ENCODE results near the gene CEACAM19. TPM values are rescaled to one million over a fixed set of nuclear protein-coding genes. Genes with fewer than 3 reads are reported as not detected.
"Not testable (repeated sequence)": the region's sequence is repeated elsewhere in the genome, so short reads cannot be mapped to it uniquely, and the experiment has no call there.

The CEACAM19 gene
- polyA plus RNA-seq, 2 of the 4 experiments (the other 2 are of a cell fraction): 7.2 to 8.2 TPM

DNA sequence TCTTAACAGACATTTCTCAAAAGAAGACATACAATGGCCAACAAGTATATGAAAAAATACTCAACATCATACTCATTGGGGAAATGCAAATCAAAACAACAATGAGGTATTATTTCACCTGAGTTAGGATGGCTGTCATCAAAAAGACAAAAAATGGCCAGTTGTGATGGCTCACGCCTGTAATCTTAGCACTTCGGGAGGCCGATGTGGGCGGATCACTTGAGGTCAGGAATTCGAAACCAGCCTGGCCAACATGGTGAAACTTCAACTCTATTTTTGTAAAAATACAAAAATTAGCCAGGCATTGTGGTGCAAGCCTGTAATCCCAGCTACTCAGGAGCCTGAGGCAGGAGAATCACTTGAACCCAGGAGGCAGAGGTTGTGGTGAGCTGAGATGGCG is 49.7 kb downstream of the CEACAM19 start (continued):
- TF ChIP-seq, protein P1, sequence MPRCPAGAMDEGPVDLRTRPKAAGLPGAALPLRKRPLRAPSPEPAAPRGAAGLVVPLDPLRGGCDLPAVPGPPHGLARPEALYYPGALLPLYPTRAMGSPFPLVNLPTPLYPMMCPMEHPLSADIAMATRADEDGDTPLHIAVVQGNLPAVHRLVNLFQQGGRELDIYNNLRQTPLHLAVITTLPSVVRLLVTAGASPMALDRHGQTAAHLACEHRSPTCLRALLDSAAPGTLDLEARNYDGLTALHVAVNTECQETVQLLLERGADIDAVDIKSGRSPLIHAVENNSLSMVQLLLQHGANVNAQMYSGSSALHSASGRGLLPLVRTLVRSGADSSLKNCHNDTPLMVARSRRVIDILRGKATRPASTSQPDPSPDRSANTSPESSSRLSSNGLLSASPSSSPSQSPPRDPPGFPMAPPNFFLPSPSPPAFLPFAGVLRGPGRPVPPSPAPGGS (IDR thresholded peaks at IDR 0.05): no peak
- no peak for TF ChIP-seq SMC3 (IDR thresholded peaks at IDR 0.05)

DNA sequence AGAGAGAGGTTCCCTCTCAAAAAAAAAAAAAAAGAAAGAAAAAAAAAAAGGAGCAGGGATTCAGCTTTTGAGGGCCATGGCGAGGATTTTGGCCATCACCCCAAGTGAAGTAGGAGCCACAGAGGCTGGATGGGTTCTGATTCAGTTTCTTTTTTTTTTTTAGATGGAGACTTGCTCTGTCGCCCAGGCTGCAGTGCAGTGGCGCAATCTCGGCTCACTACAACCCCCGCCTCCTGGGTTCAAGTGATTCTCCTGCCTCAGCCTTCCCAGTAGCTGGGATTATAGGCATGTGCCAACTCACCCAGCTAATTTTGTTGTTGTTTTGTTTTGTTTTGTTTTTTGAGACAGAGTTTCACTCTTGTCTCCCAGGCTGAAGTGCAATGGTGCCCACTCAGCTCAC is 50.1 kb downstream of the CEACAM19 start:
- not testable (repeated sequence) for H3K9me3 ChIP-seq; H3K4me3 ChIP-seq; ATAC-seq; FAIRE-seq; DNase-seq (ENCODE audit: low read depth in 1 of 2, low spot score in 1 of 2)
- ChIA-PET POLR2A (interaction anchor here (0.7 kb wide), 1 partner anchor 35 kb away, joined by 3 read pairs; no protein-coding TSS in a partner anchor), CTCF (interaction anchor here (0.8 to 42.5 kb wide), 14 partner anchors 9 to 150 kb away, joined by 3 to 1899 read pairs (median 30); partner anchors contain the start of genes BCL3, CBLC, CEACAM16 and NECTIN2)
- peak overlapping the region; percentile 97 for H3K27ac ChIP-seq
- WGBS (ENCODE audit: missing lambda C conversion rate): 87% methylated on average over 5 of the region's 5 CpGs
- peak overlapping the region; percentile 89; the same call in 2 of the 3 replicates for H3K4me2 ChIP-seq
- peaks cover 91% of the 10 kb centered on the region for H3K4me1 ChIP-seq
- TF ChIP-seq CEBPB (IDR thresholded peaks at IDR 0.05): peak in 1 of 2 experiments; percentile 80; a peak in 2 of 4 replicates

DNA sequence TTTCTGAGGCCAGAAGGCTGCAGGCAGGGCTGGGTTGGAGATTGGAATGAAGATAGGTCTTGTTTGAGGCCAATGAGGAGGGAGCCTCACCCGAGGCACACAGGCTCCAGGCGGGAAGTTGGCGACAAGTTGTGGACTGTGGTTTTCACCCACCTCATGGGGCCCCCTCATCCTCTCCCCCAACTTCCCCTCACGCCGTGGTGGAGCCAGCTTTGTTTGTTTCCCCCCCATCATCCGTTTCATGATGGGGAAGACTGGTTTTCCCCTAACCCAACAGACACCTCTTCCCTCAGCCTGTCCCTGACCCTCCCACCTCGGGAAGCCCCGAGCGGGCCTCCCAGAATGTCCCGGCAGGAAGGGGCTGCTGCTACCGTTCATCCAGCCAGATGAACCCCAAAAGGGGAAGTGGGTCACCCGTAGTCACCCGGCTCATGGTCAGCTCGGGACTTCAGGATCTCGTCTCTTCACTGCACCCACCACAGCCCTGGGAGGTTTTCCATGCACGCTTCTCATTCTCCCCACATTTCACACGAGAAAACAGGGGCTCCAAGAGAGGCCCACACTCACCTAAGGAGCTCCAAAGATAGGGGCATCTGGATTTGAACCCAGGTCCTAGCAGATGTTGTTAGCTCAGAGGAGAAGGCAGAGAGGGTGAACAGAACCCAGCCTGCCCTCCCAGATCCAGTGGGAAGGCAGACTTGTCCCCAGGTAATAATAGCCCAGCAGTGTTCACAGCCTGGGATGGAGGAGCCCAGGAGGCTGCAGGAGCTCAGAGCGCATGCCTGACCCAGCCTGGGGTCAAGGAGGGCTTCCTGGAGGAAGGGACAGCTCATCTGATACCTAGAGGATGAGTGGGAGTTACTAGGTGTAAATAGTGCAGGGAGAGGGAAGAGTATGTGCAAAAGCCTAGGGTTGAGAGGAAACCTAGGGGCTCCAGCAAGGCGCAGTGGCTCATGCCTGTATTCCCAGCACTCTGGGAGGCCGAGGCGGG is 51.1 kb downstream of the CEACAM19 start:
- Histone ChIP-seq H3K27ac (peak overlapping the region; percentile 97), H3K9me3 (no peaks in the 10 kb centered on the region), H3K4me3 (no peak overlapping the region), H3K4me1 (peaks cover 90% of the 10 kb centered on the region), H3K4me2 (peak overlapping the region; percentile 89)
- DNase-seq (ENCODE audit: low read depth in 1 of 2, low spot score in 1 of 2) (peak in 1 of 2 experiments; percentile 60), FAIRE-seq (no peak), ATAC-seq (no peak)
- 45% methylated on average over 19 of the region's 21 CpGs for WGBS (ENCODE audit: missing lambda C conversion rate)
- ChIA-PET CTCF (interaction anchor here (0.6 to 42.5 kb wide), 28 partner anchors 8 to 175 kb away, joined by 3 to 1899 read pairs (median 8); partner anchors contain the start of genes BCAM, BCL3, CBLC and CEACAM16), POLR2A (interaction anchor here (0.8 to 3.7 kb wide), 3 partner anchors 20 to 232 kb away, joined by 3 to 53 read pairs (median 20); no protein-coding TSS in a partner anchor)
- TF ChIP-seq, protein P2, sequence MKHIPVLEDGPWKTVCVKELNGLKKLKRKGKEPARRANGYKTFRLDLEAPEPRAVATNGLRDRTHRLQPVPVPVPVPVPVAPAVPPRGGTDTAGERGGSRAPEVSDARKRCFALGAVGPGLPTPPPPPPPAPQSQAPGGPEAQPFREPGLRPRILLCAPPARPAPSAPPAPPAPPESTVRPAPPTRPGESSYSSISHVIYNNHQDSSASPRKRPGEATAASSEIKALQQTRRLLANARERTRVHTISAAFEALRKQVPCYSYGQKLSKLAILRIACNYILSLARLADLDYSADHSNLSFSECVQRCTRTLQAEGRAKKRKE (CRISPR knock-in tag; IDR thresholded peaks at IDR 0.05; ENCODE audit: low read depth): peak; percentile 65; the same call in 1 of the 2 replicates
- no peak for TF ChIP-seq NPAS2 (CRISPR knock-in tag; IDR thresholded peaks at IDR 0.05; ENCODE audit: borderline replicate concordance)
- peak; percentile 98 for TF ChIP-seq ZFP36 (IDR thresholded peaks at IDR 0.05; ENCODE audit: borderline replicate concordance, partially characterized antibody)
- no peak for TF ChIP-seq CBX8 (IDR thresholded peaks at IDR 0.05)
- TF ChIP-seq HEYL (CRISPR knock-in tag; IDR thresholded peaks at IDR 0.05): no peak
- TF ChIP-seq FOSL2 (IDR thresholded peaks at IDR 0.05): no peak
- TF ChIP-seq FOSL2 (CRISPR knock-in tag; IDR thresholded peaks at IDR 0.05): 0 out of 2 replicates have a peak, but pooled peaks have one; percentile 3
- no peak for TF ChIP-seq MYC (IDR thresholded peaks at IDR 0.05; ENCODE audit: borderline replicate concordance, low read length)
- peak; percentile 42; the same call in 1 of the 2 replicates for TF ChIP-seq HOXB13 (CRISPR knock-in tag; IDR thresholded peaks at IDR 0.05; ENCODE audit: low read depth)
- TF ChIP-seq, protein P3, sequence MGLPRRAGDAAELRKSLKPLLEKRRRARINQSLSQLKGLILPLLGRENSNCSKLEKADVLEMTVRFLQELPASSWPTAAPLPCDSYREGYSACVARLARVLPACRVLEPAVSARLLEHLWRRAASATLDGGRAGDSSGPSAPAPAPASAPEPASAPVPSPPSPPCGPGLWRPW (IDR thresholded peaks at IDR 0.05): no peak
- TF ChIP-seq, protein P4, sequence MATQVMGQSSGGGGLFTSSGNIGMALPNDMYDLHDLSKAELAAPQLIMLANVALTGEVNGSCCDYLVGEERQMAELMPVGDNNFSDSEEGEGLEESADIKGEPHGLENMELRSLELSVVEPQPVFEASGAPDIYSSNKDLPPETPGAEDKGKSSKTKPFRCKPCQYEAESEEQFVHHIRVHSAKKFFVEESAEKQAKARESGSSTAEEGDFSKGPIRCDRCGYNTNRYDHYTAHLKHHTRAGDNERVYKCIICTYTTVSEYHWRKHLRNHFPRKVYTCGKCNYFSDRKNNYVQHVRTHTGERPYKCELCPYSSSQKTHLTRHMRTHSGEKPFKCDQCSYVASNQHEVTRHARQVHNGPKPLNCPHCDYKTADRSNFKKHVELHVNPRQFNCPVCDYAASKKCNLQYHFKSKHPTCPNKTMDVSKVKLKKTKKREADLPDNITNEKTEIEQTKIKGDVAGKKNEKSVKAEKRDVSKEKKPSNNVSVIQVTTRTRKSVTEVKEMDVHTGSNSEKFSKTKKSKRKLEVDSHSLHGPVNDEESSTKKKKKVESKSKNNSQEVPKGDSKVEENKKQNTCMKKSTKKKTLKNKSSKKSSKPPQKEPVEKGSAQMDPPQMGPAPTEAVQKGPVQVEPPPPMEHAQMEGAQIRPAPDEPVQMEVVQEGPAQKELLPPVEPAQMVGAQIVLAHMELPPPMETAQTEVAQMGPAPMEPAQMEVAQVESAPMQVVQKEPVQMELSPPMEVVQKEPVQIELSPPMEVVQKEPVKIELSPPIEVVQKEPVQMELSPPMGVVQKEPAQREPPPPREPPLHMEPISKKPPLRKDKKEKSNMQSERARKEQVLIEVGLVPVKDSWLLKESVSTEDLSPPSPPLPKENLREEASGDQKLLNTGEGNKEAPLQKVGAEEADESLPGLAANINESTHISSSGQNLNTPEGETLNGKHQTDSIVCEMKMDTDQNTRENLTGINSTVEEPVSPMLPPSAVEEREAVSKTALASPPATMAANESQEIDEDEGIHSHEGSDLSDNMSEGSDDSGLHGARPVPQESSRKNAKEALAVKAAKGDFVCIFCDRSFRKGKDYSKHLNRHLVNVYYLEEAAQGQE (IDR thresholded peaks at IDR 0.05): no peak
- TF ChIP-seq, protein P5, sequence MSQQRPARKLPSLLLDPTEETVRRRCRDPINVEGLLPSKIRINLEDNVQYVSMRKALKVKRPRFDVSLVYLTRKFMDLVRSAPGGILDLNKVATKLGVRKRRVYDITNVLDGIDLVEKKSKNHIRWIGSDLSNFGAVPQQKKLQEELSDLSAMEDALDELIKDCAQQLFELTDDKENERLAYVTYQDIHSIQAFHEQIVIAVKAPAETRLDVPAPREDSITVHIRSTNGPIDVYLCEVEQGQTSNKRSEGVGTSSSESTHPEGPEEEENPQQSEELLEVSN (IDR thresholded peaks at IDR 0.05; ENCODE audit: borderline replicate concordance, low read depth): peak; percentile 80; the same call in 1 of the 2 replicates
- no peak for TF ChIP-seq TP53 (CRISPR knock-in tag; IDR thresholded peaks at IDR 0.05)
- TF ChIP-seq, protein P6, sequence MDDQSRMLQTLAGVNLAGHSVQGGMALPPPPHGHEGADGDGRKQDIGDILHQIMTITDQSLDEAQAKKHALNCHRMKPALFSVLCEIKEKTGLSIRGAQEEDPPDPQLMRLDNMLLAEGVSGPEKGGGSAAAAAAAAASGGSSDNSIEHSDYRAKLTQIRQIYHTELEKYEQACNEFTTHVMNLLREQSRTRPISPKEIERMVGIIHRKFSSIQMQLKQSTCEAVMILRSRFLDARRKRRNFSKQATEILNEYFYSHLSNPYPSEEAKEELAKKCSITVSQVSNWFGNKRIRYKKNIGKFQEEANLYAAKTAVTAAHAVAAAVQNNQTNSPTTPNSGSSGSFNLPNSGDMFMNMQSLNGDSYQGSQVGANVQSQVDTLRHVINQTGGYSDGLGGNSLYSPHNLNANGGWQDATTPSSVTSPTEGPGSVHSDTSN (IDR thresholded peaks at IDR 0.05): no peak
- no peak for TF ChIP-seq HOXA7 (CRISPR knock-in tag; IDR thresholded peaks at IDR 0.05)
- TF ChIP-seq, protein P7, sequence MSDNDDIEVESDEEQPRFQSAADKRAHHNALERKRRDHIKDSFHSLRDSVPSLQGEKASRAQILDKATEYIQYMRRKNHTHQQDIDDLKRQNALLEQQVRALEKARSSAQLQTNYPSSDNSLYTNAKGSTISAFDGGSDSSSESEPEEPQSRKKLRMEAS (IDR thresholded peaks at IDR 0.05): peak; percentile 72; the same call in 1 of the 2 replicates
- no peak for TF ChIP-seq EP300 (IDR thresholded peaks at IDR 0.05)
- TF ChIP-seq CEBPB (IDR thresholded peaks at IDR 0.05): no peak
- no peak for TF ChIP-seq RCOR1 (IDR thresholded peaks at IDR 0.05; ENCODE audit: low read depth, low read length)
- TF ChIP-seq POLR2A (IDR thresholded peaks at IDR 0.05; ENCODE audit: low read length): no peak
- TF ChIP-seq, protein P8, sequence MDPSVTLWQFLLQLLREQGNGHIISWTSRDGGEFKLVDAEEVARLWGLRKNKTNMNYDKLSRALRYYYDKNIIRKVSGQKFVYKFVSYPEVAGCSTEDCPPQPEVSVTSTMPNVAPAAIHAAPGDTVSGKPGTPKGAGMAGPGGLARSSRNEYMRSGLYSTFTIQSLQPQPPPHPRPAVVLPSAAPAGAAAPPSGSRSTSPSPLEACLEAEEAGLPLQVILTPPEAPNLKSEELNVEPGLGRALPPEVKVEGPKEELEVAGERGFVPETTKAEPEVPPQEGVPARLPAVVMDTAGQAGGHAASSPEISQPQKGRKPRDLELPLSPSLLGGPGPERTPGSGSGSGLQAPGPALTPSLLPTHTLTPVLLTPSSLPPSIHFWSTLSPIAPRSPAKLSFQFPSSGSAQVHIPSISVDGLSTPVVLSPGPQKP (IDR thresholded peaks at IDR 0.05; ENCODE audit: low read depth, low read length): no peak

Data from A549 (cell line).